NCI-H1105 (cell line): ENCODE results near the gene USP14.
A peak's percentile ranks its signal among the peaks of the same experiment; 100 is the strongest.

Experiments
- DNase-seq: peaks from one replicate; lab custom pipeline; 2025; lab: John Stamatoyannopoulos, UW

The USP14 gene

DNA sequence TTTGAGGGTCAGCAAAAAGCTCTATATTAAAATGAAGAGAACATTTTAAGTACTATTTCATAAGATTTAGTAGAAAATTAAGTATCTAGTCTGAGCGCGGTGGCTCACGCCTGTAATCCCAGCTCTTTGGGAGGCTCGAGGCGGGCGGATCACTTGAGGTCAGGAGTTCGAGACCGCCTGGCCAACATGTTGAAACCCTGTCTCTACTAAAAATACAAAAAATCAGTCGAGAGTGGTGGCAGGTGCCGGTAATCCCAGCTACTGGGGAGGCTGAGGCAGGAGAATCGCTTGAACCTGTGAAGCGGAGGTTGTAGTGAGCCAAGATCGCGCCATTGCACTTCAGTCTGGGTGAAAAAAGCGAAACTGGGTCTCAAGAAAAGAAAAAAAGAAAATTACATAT, 1.6 kb downstream of the USP14 start:
- no peak for DNase-seq

DNA sequence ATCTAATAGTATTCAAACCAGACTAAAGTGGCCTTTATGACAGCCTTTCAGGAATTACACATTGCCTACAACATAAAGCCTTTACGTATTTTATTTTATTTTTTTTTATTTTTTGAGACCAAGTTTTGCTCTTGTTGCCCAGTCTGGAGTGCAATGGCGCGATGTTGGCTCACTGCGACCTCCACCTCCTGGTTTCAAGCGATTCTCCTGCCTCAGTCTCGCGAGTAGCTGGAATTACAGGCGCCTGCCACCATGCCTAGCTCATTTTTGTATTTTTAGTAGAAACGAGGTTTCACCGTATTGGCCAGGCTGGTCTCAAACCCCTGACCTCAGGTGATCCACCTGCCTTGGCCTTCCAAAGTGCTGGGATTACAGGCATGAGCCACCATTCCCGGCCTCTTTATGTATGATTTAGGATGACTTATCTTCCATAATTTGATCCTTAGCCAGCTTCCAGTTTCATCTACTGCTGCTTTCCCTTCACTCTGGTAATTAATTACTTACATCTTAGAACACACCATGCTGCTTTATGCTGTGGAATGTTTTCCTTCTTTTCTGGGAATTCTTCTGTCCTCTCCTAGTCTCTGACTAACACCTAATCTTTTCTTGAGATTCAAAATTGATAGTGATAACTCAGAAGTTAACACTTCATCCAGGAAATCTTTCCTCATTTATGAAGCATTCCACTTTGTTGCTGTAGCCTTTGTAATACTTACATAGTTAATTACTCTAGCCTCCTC, 2.6 kb downstream of the USP14 start:
- DNase-seq = no peak

DNA sequence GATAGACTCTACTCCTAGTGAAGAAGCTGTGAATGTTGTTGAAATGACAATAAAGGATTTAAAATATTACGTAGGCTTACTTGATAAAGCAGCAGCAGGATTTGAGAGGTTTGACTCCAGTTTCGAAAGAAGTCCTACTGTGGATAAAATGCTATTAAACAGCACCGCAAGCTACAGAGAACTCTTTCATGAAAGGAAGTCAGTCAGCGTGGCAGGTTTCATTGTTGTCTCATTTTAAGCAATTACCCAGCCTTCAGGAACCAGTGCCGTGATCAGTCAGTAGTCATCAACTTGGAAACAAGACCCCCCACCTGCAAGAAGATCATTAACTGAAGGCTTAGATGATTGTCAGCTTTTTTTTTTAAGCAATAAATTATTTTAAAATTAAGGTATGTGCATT, 14.0 kb downstream of the USP14 start:
- DNase-seq = no peak

DNA sequence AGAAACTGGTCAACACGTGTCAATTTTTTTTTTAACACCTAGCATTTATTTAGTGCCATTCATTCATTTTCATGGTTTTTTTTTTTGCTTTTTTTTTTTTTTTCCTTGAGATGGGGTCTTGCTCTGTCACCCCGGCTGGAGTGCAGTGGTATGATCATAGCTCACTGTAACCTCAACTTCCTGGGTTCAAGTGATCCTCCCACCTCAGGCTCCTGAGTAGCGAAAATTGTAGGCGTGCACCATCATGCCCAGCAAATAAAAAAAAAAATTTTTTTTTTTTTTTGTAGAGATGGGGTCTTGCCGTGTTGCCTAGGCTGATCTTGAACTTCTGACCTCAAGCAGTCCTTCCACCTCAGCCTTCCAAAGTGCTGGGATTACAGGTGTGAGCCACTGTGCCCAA, 21.1 kb downstream of the USP14 start:
- DNase-seq = no peak

DNA sequence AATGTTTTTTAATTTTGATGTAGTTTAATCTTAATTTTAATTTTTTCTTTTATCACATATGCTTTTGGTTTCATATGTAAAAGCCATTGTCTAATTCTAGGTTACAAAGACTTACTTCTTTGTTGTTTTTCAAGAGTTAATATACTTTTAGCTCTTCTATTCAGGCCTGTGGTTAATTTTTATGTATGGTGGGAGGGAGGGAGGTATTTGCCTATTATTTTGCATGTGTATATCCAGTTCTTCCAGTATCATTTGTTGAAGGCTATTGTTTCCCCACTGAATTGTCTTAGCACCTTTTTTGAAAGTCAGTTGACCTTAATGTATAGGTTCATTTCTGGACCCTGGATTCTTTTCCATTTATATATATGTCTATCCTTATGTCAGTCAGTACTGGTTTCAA, 23.4 kb downstream of the USP14 start:
- DNase-seq = no peak

GRCh38 chr18:183769-184168, 25.4 kb downstream of the USP14 start:
- peak; percentile 23 for DNase-seq

DNA sequence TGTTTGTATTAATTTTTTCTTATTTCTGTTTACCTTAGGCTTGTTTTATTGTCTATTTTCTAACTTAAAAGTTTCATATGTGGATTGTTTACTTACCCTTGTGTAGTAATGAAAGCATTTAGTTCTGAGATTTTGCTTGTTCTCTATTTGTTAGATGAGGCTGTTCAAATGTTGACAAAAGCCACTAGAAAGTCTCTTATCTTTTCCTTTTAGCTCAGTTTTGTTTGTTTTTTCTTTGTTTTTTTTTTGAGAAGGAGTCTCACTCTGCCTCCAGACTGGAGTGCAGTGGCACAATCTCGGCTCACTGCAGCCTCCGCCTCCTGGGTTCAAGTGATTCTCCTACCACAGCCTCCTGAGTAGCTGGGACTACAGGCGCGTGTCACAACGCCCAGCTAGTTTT, 30.9 kb downstream of the USP14 start:
- DNase-seq = no peak

DNA sequence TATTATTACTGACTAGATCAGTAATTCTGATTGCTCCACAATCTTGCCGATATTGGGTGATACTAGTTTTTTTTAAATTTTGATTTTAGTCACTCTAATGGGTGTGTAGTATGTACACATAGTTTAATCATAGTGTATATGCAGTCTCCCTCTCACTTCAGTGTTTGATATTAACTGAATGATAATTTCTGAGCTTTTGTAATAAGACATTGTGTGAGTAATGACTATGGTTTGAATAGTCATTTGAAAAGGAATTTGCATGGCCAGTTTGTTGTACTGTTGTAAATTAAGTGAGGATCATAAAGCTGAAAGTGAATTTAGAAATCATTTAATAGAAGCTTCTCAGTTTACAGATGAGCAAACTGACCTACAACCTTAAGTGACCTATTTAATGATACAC, 33.4 kb downstream of the USP14 start:
- no peak for DNase-seq

GRCh38 chr18:192801-193200, 34.4 kb downstream of the USP14 start:
- no peak for DNase-seq

GRCh38 chr18:195651-196050, 37.3 kb downstream of the USP14 start:
- DNase-seq = no peak

DNA sequence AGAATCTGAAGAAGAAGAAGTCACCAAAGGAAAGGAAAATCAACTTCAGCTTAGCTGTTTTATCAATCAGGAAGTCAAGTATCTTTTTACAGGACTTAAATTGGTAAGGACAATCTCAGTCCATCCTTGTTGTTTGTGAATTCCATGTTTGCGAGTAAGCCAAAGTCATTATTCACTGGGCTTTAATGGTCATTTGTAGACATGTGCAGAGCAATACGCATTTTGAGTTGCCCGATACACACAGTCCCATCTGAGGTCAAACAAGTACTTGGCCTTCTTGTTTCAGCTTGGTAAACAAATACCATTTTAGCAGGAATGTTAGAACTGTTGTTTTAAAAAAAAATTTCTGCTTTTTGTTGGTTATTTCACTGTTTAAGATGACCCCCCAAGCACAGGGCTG, 40.9 kb downstream of the USP14 start:
- DNase-seq = no peak

GRCh38 chr18:199768-200167, 41.4 kb downstream of the USP14 start:
- no peak for DNase-seq

- DNase-seq = no peak
Observed at GRCh38 chr18:210075-210474, 51.7 kb downstream of the USP14 start.

DNA sequence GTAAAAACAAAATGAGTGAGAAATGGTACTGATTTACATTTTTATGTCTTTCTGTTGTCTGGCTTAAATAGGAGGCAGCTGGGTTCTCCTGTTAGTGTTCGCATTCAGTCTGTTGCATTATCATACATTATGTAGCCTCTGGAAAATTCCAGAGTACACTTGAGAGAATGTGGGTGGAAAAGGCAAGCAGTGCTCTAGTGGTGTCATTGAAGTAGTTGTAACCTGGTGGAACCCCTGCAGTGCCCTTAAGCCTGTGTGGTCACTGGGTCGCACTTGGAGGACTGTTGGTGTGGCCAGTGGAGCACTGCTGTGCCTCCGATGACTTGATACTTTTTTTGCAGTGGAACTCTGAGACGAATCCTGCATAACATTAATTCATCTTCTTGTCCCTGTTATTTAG, 52.4 kb downstream of the USP14 start:
- DNase-seq = no peak

DNA sequence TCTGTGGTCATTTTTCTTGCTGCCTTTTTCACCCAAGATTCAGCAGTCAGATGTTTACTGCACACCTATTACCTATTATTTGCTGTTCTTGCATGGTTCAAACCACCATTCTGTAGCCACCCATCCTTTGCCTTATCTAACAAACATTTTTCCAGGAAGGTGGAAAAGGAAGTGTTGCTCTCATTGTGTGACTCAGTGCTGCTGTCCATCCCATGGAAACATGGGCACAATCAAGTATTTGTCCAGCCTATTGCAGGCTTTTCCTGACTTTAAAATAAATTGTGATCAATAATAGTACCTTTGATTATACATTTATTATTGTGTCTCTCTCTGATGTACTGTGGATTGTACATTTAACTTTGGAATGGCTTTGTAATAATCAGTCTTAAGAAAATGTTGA, 53.2 kb downstream of the USP14 start:
- DNase-seq = no peak

- no peak for DNase-seq
Observed at GRCh38 chr18:212780-213179, 54.4 kb downstream of the USP14 start.

DNA sequence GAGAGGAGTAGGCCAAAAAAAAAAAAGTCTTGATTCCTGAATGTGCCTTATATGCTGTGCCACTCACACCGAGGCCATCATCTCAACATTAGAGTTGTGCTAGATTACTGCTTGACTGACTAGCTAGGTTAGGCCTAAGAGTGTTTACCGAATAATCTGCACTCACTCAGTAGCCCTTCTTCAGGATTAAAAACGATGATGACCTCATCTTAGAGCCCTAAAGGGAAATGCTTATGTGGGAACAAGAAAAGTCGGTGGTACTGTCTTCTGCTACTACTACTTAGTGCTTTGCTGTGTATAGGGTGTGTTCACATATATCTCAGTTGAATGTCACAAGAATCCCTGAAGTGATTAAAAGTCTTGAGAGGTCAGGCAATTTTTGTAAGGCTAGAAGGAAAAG, 55.1 kb downstream of the USP14 start:
- no peak for DNase-seq

GRCh38 chr18:213966-214365, 55.6 kb downstream of the USP14 start:
- DNase-seq = no peak

DNA sequence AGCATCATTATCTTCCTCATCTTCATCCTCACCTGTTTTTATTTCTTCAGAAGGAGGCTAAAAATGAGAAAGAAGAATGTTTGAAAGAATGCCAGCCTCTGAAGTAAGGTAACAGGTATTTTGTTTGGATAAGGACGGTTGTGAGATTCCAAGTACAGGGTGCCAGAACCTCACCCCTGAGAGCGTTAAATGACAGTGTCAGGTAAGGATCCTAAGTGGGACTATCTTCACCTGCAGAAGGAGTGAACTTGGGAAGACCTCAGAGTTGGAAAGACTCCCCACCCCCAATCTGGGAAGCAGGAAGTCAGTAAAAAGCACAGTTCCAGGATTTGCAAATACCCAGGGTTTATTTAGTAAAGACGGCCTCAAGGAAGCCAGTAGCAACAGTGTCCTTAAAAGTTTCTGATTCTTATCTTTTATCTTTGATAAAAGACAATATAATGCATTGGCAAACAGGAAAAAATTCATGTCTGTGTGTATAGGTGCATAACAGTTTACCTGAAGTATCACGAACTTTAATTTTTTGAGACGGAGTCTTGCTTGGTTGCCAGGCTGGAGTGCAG, 57.2 kb downstream of the USP14 start:
- no peak for DNase-seq

GRCh38 chr18:217532-218336, 59.4 kb downstream of the USP14 start:
- DNase-seq = no peak

GRCh38 chr18:220708-221107, 62.4 kb downstream of the USP14 start:
- DNase-seq = no peak

DNA sequence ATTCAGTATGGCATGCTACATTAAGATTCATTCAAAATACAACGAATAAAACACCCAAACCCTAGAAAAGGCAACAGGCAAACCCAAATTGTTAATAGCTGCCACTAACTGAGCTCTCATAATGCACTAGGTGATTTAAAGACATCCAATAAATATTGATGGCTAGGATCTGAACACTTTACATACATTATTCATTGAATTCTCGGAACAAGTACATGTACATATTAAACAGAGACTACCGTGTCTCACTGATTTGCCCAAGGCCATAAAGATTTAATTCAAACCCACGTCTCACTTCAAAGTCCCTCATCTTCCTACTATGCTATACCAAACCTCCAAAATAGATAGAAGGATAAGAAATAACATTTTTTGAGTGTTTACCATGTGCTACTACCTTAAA, 67.4 kb downstream of the USP14 start:
- no peak for DNase-seq

GRCh38 chr18:227374-227773, 69.0 kb downstream of the USP14 start:
- no peak for DNase-seq
